Esophagus (tissue), 2 donors: ENCODE measurements around the gene IL37. TPM values are rescaled to one million over a fixed set of nuclear protein-coding genes. Genes with fewer than 3 reads are reported as not detected.

Experiments
- H3K27ac ChIP-seq, 2 donors: one replicate each; pipeline ENCODE4 v1.5.1; 2013; ENCODE audit warnings: low read depth in 2 of 2, mild to moderate bottlenecking in 2 of 2, inconsistent platforms in 1 of 2, low read length in 1 of 2, moderate library complexity in 1 of 2
- H3K27me3 ChIP-seq, 2 donors: one replicate each; pipeline ENCODE4 v1.6.1; 2013; ENCODE audit warnings: low read length in 2 of 2, control low read depth in 1 of 2, mild to moderate bottlenecking in 1 of 2; ENCODE audit not compliant: insufficient read depth in 2 of 2, control insufficient read depth in 1 of 2
- H3K36me3 ChIP-seq, 2 donors: one replicate each; pipeline ENCODE4 v1.6.1; 2013; ENCODE audit warnings: low read length in 1 of 2; ENCODE audit not compliant: control insufficient read depth in 2 of 2, insufficient read depth in 2 of 2
- H3K4me1 ChIP-seq, 2 donors: one replicate each; pipeline ENCODE4 v1.6.1; 2013; ENCODE audit warnings: low read length in 1 of 2; ENCODE audit not compliant: control insufficient read depth in 2 of 2, insufficient read depth in 2 of 2
- H3K4me3 ChIP-seq, 2 donors: one replicate each; pipeline ENCODE4 v1.5.1; 2013; ENCODE audit warnings: low read length in 2 of 2, mild to moderate bottlenecking in 2 of 2, low read depth in 1 of 2, moderate library complexity in 1 of 2
- H3K9me3 ChIP-seq, 2 donors: one replicate each; pipeline ENCODE4 v1.6.1; 2013; ENCODE audit warnings: mild to moderate bottlenecking in 2 of 2, low read depth in 1 of 2, low read length in 1 of 2, moderate library complexity in 1 of 2; ENCODE audit not compliant: control insufficient read depth in 2 of 2, insufficient read depth in 1 of 2
- WGBS, 2 donors: extraction: QIAGEN DNeasy Blood & Tissue Kit; methylation state at CpG; one replicate each; pipeline ENCODE4 v1.1.7; 2013; 5-methylcytosine and 5-hydroxymethylcytosine counted together
- polyA plus RNA-seq, 2 donors: library from polyadenylated mRNA; stranded (reverse); fragments of 200-250 nt; gene quantifications; one replicate each; pipeline ENCODE4 v1.2.3, GENCODE V29; 2013
- donor health status: healthy with polysubstance abuse.
- donor health status: Bipolar disorder and iron deficiency.

Gene IL37
- polyA plus RNA-seq, 2 donors = 0.06 to 0.12 TPM

DNA sequence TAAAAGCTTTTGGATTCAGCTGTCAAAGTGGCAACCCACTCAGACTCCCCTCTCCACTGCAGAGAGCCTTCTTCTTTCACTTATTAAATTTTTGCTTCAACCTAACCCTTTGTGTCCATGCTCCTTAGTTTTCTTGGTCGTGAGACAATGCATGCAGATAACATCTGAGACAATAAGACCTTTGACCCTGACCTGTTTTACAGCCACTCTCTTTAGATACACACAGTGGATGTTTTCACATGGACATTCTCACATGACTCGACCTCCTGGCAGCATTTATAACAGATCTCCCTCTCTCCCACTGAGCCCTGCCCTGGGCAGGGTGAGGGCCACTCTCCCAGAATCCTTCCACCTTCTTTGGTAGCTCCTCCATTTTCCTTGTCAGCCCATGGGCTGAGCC lies 36.4 kb downstream of the IL37 start:
- Histone ChIP-seq H3K4me1 (no peaks in the 10 kb centered on the region), H3K9me3 (peaks cover 0 to 4% of the 10 kb centered on the region in 2 donors), H3K27me3 (no peaks in the 10 kb centered on the region), H3K36me3 (no peaks in the 10 kb centered on the region), H3K4me3 (no peak overlapping the region), H3K27ac (no peak overlapping the region)
- 34 to 36% methylated on average over 2 of the region's 2 CpGs for WGBS, 2 donors

GRCh38 chr2:112949456-112949855 lies 38.5 kb downstream of the IL37 start:
- 74 to 84% methylated on average over 8 of the region's 8 CpGs for WGBS, 2 donors
- Histone ChIP-seq H3K4me1 (no peaks in the 10 kb centered on the region), H3K9me3 (peaks cover 0 to 4% of the 10 kb centered on the region in 2 donors), H3K36me3 (no peaks in the 10 kb centered on the region), H3K4me3 (no peak overlapping the region), H3K27ac (no peak overlapping the region), H3K27me3 (no peaks in the 10 kb centered on the region)

DNA sequence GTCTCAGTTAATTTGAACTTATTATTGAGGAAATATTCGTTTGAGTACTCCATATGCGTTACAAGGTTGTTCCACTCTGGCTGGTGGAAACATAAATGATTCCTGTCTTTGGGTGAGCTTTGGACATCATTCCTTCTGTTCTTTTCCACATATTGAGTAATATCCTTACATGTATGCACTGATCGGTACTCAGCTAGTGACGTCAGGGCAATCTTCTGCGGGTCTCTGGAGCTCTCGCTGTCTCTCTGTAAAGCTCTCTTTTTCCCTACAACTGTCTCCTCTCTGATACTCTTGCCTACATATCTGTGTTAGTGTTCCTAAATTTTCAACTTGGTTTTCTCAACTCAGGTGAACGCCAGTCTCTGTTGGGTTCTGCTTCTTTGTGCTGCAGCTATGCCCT lies 43.4 kb downstream of the IL37 start:
- 67 to 82% methylated on average over 7 of the region's 7 CpGs for WGBS, 2 donors

DNA sequence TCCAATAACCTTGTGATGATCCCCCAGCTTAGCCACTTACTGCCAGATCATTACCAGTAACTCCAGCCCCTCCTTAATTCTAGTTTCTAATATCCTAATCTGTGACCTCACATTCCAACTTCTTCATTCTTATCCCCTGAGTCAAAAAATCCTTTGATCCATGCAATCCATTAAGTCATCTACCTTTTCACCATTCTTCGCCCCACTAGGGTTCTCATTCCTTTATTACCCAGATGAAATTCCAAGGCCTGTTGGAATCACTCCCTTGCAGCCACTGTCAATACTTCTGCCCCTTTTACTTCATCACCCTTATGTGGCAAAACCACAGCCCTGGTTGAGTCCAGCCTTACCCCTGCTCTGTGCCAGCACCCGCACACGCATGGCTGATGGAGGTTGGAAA lies 46.5 kb downstream of the IL37 start:
- Histone ChIP-seq H3K27me3 (no peaks in the 10 kb centered on the region), H3K36me3 (no peaks in the 10 kb centered on the region), H3K4me3 (no peak overlapping the region), H3K27ac (no peak overlapping the region), H3K4me1 (peaks cover 0 to 2% of the 10 kb centered on the region in 2 donors), H3K9me3 (no peaks in the 10 kb centered on the region)
- 94 to 98% methylated on average over 3 of the region's 3 CpGs for WGBS, 2 donors

More for the DNA sequence above, 43.4 kb downstream of the IL37 start:
- Histone ChIP-seq H3K27ac (no peak overlapping the region), H3K9me3 (no peaks in the 10 kb centered on the region), H3K4me3 (no peak overlapping the region), H3K4me1 (peaks cover 0 to 2% of the 10 kb centered on the region in 2 donors), H3K27me3 (no peaks in the 10 kb centered on the region), H3K36me3 (no peaks in the 10 kb centered on the region)

DNA sequence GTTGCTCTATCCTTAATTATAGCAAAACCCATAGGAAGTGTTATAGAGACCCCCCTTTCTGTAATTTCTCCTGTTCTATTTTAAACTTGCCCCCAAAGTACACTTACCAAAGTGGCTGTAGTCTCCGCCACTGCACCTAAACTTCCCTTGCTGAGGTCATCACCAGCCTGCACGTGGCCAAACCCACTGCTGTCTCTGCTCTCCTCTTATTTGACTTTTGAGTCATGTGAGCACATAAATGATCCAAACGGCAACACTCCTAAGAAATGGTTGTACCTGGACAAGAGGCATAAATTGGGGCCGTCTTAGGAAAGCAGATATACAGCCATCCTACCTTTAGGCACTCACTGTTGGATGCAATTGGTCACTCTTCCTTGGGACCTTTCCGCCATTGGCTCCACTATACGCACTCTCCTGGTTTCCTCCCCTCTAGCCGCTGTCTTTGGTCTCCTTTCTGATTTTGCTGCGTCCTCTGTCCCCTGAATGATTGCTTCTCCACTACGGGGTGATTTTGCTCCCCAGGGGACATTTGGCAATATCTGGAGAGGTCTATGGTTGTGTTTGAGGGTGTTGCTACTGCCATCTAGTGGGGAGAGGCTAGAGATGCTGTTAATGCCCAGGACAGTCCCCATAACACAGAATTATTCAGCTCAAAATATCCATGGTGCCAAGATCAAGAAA lies 47.6 kb downstream of the IL37 start:
- Histone ChIP-seq H3K4me3 (no peak overlapping the region), H3K9me3 (no peaks in the 10 kb centered on the region), H3K36me3 (no peaks in the 10 kb centered on the region), H3K27ac (no peak overlapping the region), H3K4me1 (peaks cover 0 to 2% of the 10 kb centered on the region in 2 donors), H3K27me3 (no peaks in the 10 kb centered on the region)
- WGBS, 2 donors = 46 to 59% methylated on average over 9 of the region's 9 CpGs

GRCh38 chr2:112959109-112959812 lies 48.3 kb downstream of the IL37 start:
- no peak overlapping the region for H3K27ac ChIP-seq
- H3K4me3 ChIP-seq = no peak overlapping the region
- no peaks in the 10 kb centered on the region for H3K9me3 ChIP-seq
- no peaks in the 10 kb centered on the region for H3K27me3 ChIP-seq
- H3K4me1 ChIP-seq = peaks cover 0 to 2% of the 10 kb centered on the region in 2 donors
- WGBS, 2 donors = 70 to 74% methylated on average over 14 of the region's 14 CpGs
- no peaks in the 10 kb centered on the region for H3K36me3 ChIP-seq

- Histone ChIP-seq H3K36me3 (no peaks in the 10 kb centered on the region), H3K27ac (no peak overlapping the region), H3K4me1 (peaks cover 0 to 2% of the 10 kb centered on the region in 2 donors), H3K9me3 (no peaks in the 10 kb centered on the region), H3K27me3 (no peaks in the 10 kb centered on the region), H3K4me3 (no peak overlapping the region)
- WGBS, 2 donors = 50 to 74% methylated on average over 2 of the region's 2 CpGs
These were observed 49.4 kb downstream of the IL37 start for GRCh38 chr2:112960230-112960825.

GRCh38 chr2:112962308-112963175 lies 51.6 kb downstream of the IL37 start:
- Histone ChIP-seq H3K27ac (no peak overlapping the region), H3K4me3 (no peak overlapping the region), H3K36me3 (no peaks in the 10 kb centered on the region), H3K27me3 (no peaks in the 10 kb centered on the region), H3K4me1 (no peaks in the 10 kb centered on the region), H3K9me3 (no peaks in the 10 kb centered on the region)
- WGBS, 2 donors = 78 to 79% methylated on average over 3 of the region's 3 CpGs

DNA sequence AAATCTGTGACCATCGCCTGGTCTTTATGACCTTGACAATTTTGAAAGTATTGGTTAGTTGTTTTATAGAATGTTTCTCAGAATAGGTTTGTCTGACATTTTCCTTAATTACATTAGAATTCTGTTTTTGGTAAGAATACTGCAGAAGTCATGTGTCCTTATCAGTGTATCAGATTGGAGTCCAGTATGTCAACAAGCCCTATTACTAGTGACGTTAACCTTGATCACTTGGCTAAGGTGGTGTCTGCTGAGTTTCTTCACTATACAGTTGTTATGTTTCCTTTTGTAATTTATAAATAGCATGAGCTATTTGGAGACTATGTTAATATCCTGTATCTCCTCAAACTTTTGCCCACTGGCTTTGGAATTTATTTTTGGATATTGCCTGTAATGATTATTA lies 56.1 kb downstream of the IL37 start:
- H3K27ac ChIP-seq = no peak overlapping the region
- H3K4me1 ChIP-seq = no peaks in the 10 kb centered on the region
- H3K27me3 ChIP-seq = no peaks in the 10 kb centered on the region
- no peaks in the 10 kb centered on the region for H3K36me3 ChIP-seq
- H3K4me3 ChIP-seq = no peak overlapping the region
- H3K9me3 ChIP-seq = no peaks in the 10 kb centered on the region
- WGBS, 2 donors = 77 to 86% methylated on average over 2 of the region's 2 CpGs
